GM12801 (cell line): ENCODE results near the gene MYLK4.

Experiments used
- CTCF ChIP-seq: IDR thresholded peaks from one replicate; pipeline ENCODE4 v1.5.1; 2011; ENCODE audit warnings: control low read depth; ENCODE audit not compliant: insufficient read length; ENCODE audit errors: extremely low read depth

Gene MYLK4

GRCh38 chr6:2630359-2630758 lies 120.4 kb downstream of the MYLK4 start:
- TF ChIP-seq CTCF = no peak

DNA sequence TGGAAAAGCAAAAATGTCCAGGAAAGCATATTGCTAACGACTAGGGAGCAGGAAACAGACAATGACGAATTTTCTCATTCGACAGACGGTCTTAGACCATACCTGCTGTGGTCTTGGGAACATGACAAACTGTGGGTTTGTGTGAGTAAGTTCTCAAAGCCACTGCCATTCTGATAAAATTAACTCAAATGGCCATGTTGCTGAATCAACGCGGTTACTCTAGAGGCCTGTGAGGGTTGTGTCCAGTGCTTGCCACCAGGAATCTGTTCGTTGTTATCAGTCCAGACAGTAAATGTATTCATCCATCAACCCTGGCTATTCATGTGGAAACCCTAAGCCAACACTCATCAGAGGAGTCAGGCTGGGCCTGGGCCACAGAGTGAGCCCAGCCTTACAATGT lies 124.3 kb downstream of the MYLK4 start:
- no peak for TF ChIP-seq CTCF

DNA sequence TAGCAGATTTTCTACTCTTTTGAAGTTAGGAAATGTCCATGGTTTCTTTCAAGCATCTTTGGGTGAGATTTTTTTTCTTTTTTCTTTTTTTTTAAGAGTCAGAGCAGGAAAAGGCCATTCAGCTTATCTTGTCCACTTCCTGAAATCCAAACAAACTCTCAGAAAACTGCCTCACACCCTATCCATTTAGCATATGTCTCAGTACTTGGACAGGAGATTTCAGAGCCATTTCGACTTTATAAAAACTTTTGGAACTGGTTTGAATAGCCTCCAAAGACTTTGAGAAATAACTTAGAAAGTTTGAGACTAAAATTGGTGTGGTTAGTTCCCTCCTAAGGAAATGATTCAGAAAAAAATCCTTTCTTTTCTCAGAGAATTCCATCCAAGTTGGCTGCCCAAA lies 125.1 kb downstream of the MYLK4 start:
- TF ChIP-seq CTCF = no peak

DNA sequence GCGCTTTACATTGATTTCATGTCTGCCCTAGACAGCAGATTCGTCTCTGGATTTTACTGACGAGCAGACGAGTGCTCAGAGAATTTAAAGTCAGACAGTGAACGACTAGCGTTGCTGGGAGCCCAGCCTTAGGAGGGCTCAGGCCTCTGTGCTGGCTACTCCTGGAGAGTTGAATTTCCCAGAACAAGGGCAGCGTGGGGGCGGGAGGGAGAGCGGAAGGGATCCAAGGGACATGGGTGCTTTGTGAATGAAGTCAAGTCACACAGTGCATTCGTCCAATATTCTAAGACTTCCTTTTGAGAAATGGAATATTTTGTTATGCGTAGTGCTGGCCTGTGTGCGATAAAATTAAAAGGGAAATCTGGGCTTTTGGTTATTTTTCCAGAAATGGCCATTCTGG lies 126.5 kb downstream of the MYLK4 start:
- TF ChIP-seq CTCF = no peak

DNA sequence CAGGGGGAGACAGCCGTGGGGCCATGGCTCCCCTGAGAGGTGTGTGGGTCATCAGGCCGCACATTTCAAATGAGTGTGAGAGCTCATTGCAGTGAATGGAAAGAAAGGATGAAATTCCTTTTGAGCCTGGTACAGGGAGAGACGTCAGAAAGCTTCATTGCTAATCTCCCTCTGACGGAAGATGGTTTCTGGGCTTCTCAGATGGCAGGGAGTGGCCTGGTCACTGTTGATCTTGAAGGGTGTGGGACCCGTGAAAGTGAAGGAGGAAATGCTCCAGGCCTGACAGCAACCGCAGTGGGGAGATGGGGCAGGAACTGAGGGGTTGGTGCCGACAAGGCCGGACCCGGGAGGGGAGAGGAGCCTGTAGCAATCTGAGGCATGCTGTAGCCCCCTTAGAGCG lies 127.4 kb downstream of the MYLK4 start:
- no peak for TF ChIP-seq CTCF

DNA sequence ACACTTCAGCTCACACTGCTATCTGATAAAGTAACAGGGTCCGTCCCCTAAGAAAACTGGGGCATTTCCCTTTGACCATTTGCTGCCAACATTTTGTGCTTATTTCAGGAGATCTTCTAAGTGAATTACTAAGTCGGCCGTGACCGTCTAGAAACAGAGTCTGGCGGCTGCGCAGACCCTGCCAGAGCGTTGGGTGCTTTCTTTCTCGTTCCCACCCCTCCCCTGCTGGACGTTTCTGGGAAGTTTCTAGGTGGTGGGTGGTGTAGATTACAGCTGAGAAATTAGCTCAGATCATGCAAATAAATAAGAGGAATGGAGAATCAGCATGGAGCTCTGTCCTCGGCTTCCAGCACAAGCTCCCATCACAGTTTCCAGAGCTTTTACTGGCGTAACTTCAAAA lies 128.1 kb downstream of the MYLK4 start:
- TF ChIP-seq CTCF = no peak

GRCh38 chr6:2619651-2620050 lies 131.1 kb downstream of the MYLK4 start:
- TF ChIP-seq CTCF = no peak

DNA sequence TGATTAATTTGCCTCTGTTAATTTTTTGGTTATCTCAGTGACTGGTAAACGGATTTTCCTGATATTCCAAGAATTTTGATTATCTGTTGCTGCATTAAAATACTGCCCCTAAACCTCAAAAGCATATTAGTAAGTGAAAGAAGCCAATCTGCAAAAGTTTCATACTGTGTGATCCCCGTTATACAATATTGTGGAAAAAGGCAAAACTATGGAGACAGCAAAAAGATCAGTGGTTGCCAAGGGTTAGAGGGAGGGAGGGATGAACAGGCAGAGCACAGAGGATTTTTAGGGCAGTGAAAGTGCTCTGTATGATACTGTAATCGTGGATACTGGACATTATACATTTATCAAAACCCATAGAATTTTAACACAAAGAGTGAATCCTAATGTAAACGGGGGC lies 133.0 kb downstream of the MYLK4 start:
- no peak for TF ChIP-seq CTCF
